GM10248 (cell line): Measurements from ENCODE around the gene TSSK2.

ENCODE experiments used
- CTCF ChIA-PET: fragments of 300-600 bp; sonication (Branson Sonifier 250); formaldehyde crosslinking; extraction: SDS; loops from one replicate; lab custom pipeline; 2021; ENCODE audit warnings: antibody characterized with exemption; lab: Yijun Ruan, JAX
- POLR2A ChIA-PET: fragments of 350-650 bp; sonication (Branson Sonifier 250); formaldehyde crosslinking; extraction: SDS; loops from one replicate; lab custom pipeline; 2020; ENCODE audit warnings: antibody characterized with exemption; lab: Yijun Ruan, JAX
- DNase-seq: peaks from one replicate; pipeline ENCODE4 v3.0.0; 2012; ENCODE audit errors: extremely low spot score
- TF ChIP-seq, protein P1 (sequence below): IDR thresholded peaks from 2 replicates; pipeline ENCODE4 v1.5.1; 2012; ENCODE audit warnings: mild to moderate bottlenecking, low read depth; ENCODE audit errors: extremely low read depth, missing control alignments, control extremely low read depth

Gene TSSK2

DNA sequence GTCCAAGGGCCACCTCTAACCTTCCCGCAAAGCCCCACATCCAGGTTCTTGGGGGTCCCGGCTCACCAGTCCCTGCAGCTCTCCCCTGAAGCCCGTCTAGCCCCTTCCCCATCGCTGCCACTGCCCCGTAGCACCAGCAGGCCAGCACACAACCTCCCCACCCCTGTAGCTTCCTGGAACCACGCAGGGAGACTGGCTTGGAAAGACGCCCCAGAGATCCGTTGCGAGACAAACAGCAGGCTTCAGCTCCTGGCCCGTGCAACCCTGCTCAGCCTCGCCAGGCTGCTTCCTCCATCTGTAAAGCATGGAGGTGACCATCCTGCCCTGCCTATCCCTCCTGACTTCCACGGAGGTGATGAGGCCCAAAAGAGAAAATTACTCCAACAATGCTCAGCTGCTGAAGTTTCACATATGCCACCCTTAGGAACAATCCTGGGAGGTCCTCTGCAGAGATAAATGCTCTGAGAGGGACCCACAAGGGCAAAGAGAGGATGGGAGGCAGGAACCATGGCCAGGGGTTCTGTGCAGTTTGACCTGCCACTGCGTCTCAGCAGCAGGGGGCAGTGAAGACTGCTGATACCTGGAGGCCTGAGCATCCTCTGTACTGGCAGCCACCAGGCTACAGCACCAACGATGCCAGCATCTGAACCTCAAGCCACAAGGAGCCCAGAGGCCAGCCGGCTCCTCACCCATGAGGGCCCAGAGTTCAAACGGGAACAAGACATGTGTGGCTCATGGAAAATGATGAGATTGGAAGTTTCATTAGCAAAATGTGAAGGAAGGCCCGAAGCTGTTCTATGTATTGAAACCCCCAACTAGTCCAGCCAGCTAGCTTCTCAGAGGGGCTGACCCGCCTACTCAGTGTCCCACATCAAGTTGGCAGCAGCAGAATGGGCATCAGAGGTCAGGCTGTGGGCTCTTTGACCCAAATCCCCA, 25.0 kb upstream of the TSSK2 start:
- CTCF ChIA-PET: interaction anchor here (1.2 to 2.7 kb wide), 2 partner anchors 9 to 24 kb away, joined by 3 to 7 read pairs; no protein-coding TSS in a partner anchor
- DNase-seq: no peak
- POLR2A ChIA-PET: interaction anchor here (0.5 kb wide), 1 partner anchor 18 kb away, joined by 8 read pairs; no protein-coding TSS in a partner anchor
- TF ChIP-seq, protein P1, sequence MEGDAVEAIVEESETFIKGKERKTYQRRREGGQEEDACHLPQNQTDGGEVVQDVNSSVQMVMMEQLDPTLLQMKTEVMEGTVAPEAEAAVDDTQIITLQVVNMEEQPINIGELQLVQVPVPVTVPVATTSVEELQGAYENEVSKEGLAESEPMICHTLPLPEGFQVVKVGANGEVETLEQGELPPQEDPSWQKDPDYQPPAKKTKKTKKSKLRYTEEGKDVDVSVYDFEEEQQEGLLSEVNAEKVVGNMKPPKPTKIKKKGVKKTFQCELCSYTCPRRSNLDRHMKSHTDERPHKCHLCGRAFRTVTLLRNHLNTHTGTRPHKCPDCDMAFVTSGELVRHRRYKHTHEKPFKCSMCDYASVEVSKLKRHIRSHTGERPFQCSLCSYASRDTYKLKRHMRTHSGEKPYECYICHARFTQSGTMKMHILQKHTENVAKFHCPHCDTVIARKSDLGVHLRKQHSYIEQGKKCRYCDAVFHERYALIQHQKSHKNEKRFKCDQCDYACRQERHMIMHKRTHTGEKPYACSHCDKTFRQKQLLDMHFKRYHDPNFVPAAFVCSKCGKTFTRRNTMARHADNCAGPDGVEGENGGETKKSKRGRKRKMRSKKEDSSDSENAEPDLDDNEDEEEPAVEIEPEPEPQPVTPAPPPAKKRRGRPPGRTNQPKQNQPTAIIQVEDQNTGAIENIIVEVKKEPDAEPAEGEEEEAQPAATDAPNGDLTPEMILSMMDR: peak; percentile 44

DNA sequence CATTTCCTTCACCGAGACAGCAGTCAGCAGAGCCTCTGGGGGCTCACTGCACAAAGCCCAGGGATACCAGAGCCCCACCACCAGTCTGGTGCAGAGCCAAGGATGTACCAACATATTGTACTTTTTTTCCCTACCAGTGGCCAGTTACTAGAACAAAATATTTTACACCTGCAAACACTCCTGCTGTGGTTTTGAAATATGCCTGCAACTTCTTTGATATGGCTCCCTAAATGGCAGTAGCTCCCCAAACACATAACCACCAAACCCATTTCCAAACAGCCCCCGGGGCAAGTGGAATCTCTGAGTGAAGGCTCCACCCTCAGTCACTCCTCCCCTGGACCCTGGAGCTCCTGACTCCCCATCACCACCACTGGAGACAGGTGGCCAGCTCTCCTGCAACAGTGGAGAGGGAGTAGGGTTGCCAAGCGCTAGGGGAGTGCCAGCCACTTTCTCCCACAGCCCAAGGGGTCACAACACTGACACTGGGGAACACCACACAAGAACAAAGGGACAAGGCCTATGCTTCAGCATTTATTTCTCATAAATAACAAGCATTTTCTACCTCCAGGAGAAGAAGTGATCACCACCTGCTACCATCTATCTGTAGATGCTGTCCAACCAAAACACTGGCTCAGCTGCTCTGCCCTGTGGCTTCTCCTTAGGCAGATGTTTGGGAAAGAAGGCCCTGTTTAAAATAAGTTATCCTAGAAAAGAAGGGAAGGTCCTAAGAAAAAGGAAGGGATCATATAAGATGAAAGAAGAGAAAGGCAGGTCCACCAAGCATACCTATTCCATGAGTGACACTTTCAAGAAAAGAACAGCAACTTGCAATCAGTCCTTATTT, 24.0 kb upstream of the TSSK2 start:
- CTCF ChIA-PET: interaction anchor here (1.2 to 2.7 kb wide), 4 partner anchors 8 to 24 kb away, joined by 3 to 7 read pairs (median 4); no protein-coding TSS in a partner anchor
- TF ChIP-seq, protein P1: no peak
- DNase-seq: no peak
- POLR2A ChIA-PET: no interaction called here

DNA sequence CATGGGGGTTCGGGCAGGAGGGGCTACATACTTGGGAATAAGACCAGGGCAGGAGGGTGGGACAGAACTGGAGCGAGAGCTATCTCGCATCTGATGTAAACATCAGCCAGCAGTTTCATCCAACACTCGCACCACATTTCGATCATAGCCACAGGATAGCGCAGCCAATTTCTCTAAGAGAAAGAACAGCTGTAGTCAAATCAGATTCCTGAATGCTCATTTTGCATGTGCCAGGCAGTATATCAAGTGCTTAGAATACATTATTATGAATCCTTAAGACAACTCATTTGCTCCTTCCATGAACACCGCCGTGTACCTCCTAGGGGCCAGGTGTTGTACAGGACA, 23.4 kb upstream of the TSSK2 start:
- no peak for DNase-seq
- TF ChIP-seq, protein P1: no peak
- ChIA-PET POLR2A (no interaction called here), CTCF (interaction anchor here (1.2 to 1.5 kb wide), 4 partner anchors 9 to 25 kb away, joined by 3 to 5 read pairs (median 3); no protein-coding TSS in a partner anchor)

DNA sequence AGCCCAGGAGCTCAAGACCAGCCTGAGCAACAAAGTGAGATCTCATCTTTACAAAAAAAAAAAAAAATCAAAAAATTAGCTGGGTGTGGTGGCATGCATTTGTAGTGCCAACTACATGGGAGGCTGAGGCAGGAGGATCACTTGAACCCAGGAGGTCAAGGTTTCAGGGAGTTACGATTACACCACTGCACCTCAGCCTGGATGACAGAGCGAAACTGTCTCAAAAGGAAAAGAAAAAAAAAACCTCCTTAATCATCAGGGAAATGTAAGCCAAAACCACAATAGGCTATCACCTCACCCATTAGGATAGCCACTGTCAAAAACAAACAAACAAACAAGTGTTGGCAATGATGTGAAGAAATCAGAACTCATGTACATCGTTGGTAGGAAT, 22.3 kb upstream of the TSSK2 start:
- no peak for DNase-seq
- CTCF ChIA-PET: interaction anchor here (1.2 to 1.5 kb wide), 2 partner anchors 10 kb away, joined by 3 to 5 read pairs; no protein-coding TSS in a partner anchor
- POLR2A ChIA-PET: no interaction called here
- TF ChIP-seq, protein P1: no peak

DNA sequence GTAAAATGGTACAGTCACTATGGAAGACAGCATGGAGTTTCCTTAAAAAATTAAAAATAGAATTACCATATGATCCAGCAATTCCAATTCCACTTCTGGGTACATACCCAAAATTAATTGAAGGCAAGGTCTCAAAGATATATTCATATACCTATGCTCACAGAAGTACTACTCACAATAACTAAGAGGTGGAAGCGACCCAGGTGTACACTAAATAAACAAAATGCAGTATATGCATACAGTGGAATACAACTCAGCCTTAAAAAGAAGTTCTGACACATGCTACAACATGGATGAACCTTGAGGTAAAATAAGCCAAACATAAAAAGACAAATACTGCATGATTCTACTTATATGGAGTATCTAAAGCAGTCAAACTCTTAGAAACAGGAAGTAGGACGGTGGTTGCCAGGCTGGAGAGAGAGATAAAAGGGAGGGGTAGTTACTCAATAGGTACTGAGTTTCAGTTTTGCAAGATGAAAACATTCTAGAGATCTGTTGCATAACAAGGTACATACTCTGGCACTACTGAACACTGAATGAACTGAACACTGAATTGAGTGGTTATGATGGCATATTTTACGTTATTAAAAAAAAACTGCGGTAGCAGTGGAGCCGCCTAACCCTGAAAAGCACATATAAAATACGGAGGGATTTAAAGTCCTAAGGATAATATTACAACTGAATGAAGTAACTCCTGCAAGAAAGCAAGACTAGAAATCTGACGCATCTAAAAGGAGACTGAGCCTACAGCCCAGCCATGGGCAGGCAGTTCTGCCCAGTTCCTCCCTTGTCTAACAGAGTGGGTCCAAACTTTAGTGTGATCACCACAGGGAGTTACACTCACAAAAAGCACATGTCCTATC, 21.7 kb upstream of the TSSK2 start:
- TF ChIP-seq, protein P1: no peak
- ChIA-PET CTCF (interaction anchor here (2.5 kb wide), 1 partner anchor 10 kb away, joined by 10 read pairs; no protein-coding TSS in a partner anchor), POLR2A (no interaction called here)
- DNase-seq: peak; percentile 68
